Thyroid gland (tissue), 4 donors: ENCODE data around the gene TRIB2. TPM values are rescaled to one million over a fixed set of nuclear protein-coding genes. Genes with fewer than 3 reads are reported as not detected.

ENCODE experiments used
- DNase-seq, 2 donors: peaks; one replicate each; pipeline ENCODE4 v3.0.0-alpha.2; 2019
- H3K27ac ChIP-seq, 3 donors: fragments of 200-600 bp; sonication (generic); 1 replicate in 2 of 3; 2 replicates in 1 of 3; pipeline ENCODE4 v1.5.1; 2016 to 2019; ENCODE audit warnings: mild to moderate bottlenecking in 1 of 3, moderate library complexity in 1 of 3
- H3K27me3 ChIP-seq: fragments of 200-600 bp; sonication (generic); one replicate; pipeline ENCODE4 v1.5.1; 2019
- H3K36me3 ChIP-seq, 2 donors: fragments of 200-600 bp; sonication (generic); one replicate each; pipeline ENCODE4 v1.5.1; 2016 to 2019
- H3K4me1 ChIP-seq, 2 donors: fragments of 200-600 bp; sonication (generic); one replicate each; pipeline ENCODE4 v1.5.1; 2017 to 2019
- H3K4me3 ChIP-seq, 3 donors: fragments of 200-600 bp; sonication (generic); replicated peaks in 1 of 3; 1 replicate in 2 of 3; 2 replicates in 1 of 3; pipeline ENCODE4 v1.5.1; 2016; ENCODE audit warnings: mild to moderate bottlenecking in 1 of 3
- H3K9me3 ChIP-seq: fragments of 200-600 bp; sonication (generic); one replicate; pipeline ENCODE4 v1.5.1; 2017
- CTCF ChIP-seq, 6 experiments: fragments of 200-600 bp in 3 of 6; fragments of 450-650 bp in 3 of 6; sonication (generic) in 3 of 6; IDR thresholded peaks; one replicate each; pipeline ENCODE4 v1.5.1; 2016 to 2019; ENCODE audit warnings: antibody characterized with exemption in 6 of 6, mild to moderate bottlenecking in 2 of 6, inconsistent platforms in 1 of 6, moderate library complexity in 1 of 6
- POLR2A ChIP-seq, 2 donors: fragments of 450-650 bp; IDR thresholded peaks; one replicate each; pipeline ENCODE4 v1.6.1; 2017; ENCODE audit warnings: antibody characterized with exemption in 2 of 2, mild to moderate bottlenecking in 2 of 2, moderate library complexity in 1 of 2
- WGBS, 2 donors: methylation state at CpG; one replicate each; pipeline ENCODE4 v1.1.5; 2017; 5-methylcytosine and 5-hydroxymethylcytosine counted together
- intact Hi-C: fragments of 100-400 bp; cut with DNase I; formaldehyde crosslinking; loops from one replicate; pipeline ENCODE4 v1.15.1; 2023
- total RNA-seq, 4 donors: library from RNA; depleted of rRNA; stranded (reverse); fragments of >200 nt; gene quantifications; one replicate each; pipeline ENCODE4 v1.2.3, GENCODE V29; 2016

Gene TRIB2
- total RNA-seq, 4 donors from 2014 or later = 30.8 to 59.8 (median 37.1) TPM

GRCh38 chr2:12732651-12733050, 15.9 kb downstream of the TRIB2 start:
- intact Hi-C loops = no loop called here
- WGBS, 2 donors = 51 to 94% methylated on average over 10 of the region's 10 CpGs
- peak; percentile 8 to 15 for DNase-seq

GRCh38 chr2:12733846-12734245, 17.1 kb downstream of the TRIB2 start:
- DNase-seq = peak in 1 of 2 donors; percentile 24
- H3K4me3 ChIP-seq = no peak overlapping the region
- intact Hi-C loops = no loop called here
- H3K4me1 ChIP-seq = peaks cover 0 to 43% of the 10 kb centered on the region in 2 donors
- WGBS, 2 donors = 47 to 68% methylated on average over 3 to 7 of the region's 7 CpGs
- peak overlapping the region in 2 of 3 donors; percentile 33 to 55 for H3K27ac ChIP-seq
- H3K9me3 ChIP-seq = no peaks in the 10 kb centered on the region
- TF ChIP-seq CTCF (IDR thresholded peaks at IDR 0.05) = no peak
- no peak for TF ChIP-seq POLR2A (IDR thresholded peaks at IDR 0.05)
- H3K36me3 ChIP-seq = no peaks in the 10 kb centered on the region
- H3K27me3 ChIP-seq = no peaks in the 10 kb centered on the region

More at GRCh38 chr2:12732651-12733050, 15.9 kb downstream of the TRIB2 start:
- no peaks in the 10 kb centered on the region for H3K27me3 ChIP-seq
- H3K27ac ChIP-seq = peak overlapping the region in 2 of 3 donors; percentile 33 to 45
- TF ChIP-seq POLR2A (IDR thresholded peaks at IDR 0.05) (no peak), CTCF (IDR thresholded peaks at IDR 0.05) (no peak)
- H3K4me1 ChIP-seq = peaks cover 0 to 46% of the 10 kb centered on the region in 2 donors
- no peaks in the 10 kb centered on the region for H3K9me3 ChIP-seq
- H3K4me3 ChIP-seq = no peak overlapping the region
- H3K36me3 ChIP-seq = peaks cover 0 to 6% of the 10 kb centered on the region in 2 donors

GRCh38 chr2:12734914-12735654, 18.3 kb downstream of the TRIB2 start:
- no peaks in the 10 kb centered on the region for H3K36me3 ChIP-seq
- H3K9me3 ChIP-seq = no peaks in the 10 kb centered on the region
- H3K27me3 ChIP-seq = no peaks in the 10 kb centered on the region
- peaks cover 0 to 43% of the 10 kb centered on the region in 2 donors for H3K4me1 ChIP-seq
- peak overlapping the region in 1 of 3 donors; percentile 55 for H3K27ac ChIP-seq
- TF ChIP-seq POLR2A (IDR thresholded peaks at IDR 0.05) (no peak), CTCF (IDR thresholded peaks at IDR 0.05) (no peak)
- DNase-seq = no peak
- H3K4me3 ChIP-seq = no peak overlapping the region
- intact Hi-C loops = no loop called here
- 83 to 89% methylated on average over 12 of the region's 12 CpGs for WGBS, 2 donors

- Histone ChIP-seq H3K9me3 (no peaks in the 10 kb centered on the region), H3K27me3 (no peaks in the 10 kb centered on the region), H3K36me3 (peaks cover 4 to 6% of the 10 kb centered on the region in 2 donors), H3K4me3 (no peak overlapping the region), H3K27ac (peak overlapping the region in 1 of 3 donors; percentile 17), H3K4me1 (peaks cover 0 to 26% of the 10 kb centered on the region in 2 donors)
- DNase-seq = no peak
- WGBS, 2 donors = 76 to 90% methylated on average over 9 of the region's 9 CpGs
- intact Hi-C loops = no loop called here
- TF ChIP-seq CTCF (IDR thresholded peaks at IDR 0.05) = no peak
- no peak for TF ChIP-seq POLR2A (IDR thresholded peaks at IDR 0.05)
These were observed 20.6 kb downstream of the TRIB2 start for GRCh38 chr2:12737297-12737696.
